Measurements from ENCODE around the gene PGM1.

DNA sequence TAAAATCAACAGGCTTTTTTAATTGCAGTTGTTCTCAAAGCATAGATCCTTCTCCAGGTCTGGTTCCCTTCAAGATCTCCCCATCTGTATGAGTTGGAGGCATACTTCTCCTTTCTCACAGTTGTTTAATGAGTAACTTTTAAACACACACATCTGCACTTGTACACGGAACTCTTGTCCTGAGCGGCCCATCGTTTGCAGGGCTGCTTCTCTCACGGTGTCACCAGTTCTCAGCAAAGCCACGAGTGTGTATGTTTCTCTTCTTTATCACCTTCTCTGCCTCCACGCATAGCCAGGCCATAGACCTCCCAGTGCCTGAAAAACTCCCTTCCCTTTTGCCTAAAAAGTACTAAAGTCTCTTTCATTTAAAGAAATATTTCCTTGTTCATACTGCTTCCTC, 111.9 kb downstream of the PGM1 start:
- no peak for TF ChIP-seq CTCF (IDR thresholded peaks at IDR 0.05 in 2 of 3, conservative IDR thresholded peaks at IDR 0.05 in 1 of 3; ENCODE audit: borderline replicate concordance in 1 of 3, insufficient read depth in 1 of 3, low read depth in 2 of 3, low read length in 2 of 3)
- no peak for TF ChIP-seq RAD21 (IDR thresholded peaks at IDR 0.05; ENCODE audit: low read depth)
- no peak for TF ChIP-seq POLR2A (IDR thresholded peaks at IDR 0.05; ENCODE audit: borderline replicate concordance, extremely low read depth, insufficient read depth, insufficient read length)
- no peak for TF ChIP-seq EZH2 (IDR thresholded peaks at IDR 0.05)
- no peak for TF ChIP-seq CEBPB (IDR thresholded peaks at IDR 0.05; ENCODE audit: low read depth)
- TF ChIP-seq JUND (IDR thresholded peaks at IDR 0.05) = no peak
- no peak for TF ChIP-seq ZNF274 (IDR thresholded peaks at IDR 0.05; ENCODE audit: low read depth, low read length)

Measured in HCT116 (cell line).